MM.1S (cell line): ENCODE data around the gene STON2.
A peak's percentile ranks its signal among the peaks of the same experiment; 100 is the strongest.

ENCODE experiments used
- DNase-seq: peaks from one replicate; pipeline ENCODE4 v3.0.0-alpha.2; 2015
- H2AFZ ChIP-seq: fragments of 300-600 bp; sonication (generic); 2 replicates; pipeline ENCODE4 v1.6.0; 2016; ENCODE audit warnings: antibody characterized with exemption, low read length
- H3F3A ChIP-seq: fragments of 300-600 bp; sonication (generic); 2 replicates; pipeline ENCODE4 v1.6.1; 2016; ENCODE audit warnings: mild to moderate bottlenecking, antibody characterized with exemption, low read length, moderate library complexity, mixed read lengths; ENCODE audit not compliant: insufficient read depth
- H3K27ac ChIP-seq: fragments of 300-600 bp; sonication (generic); 2 replicates; pipeline ENCODE4 v1.5.1; 2016; ENCODE audit warnings: mild to moderate bottlenecking, low read length
- H3K27me3 ChIP-seq: fragments of 300-600 bp; sonication (generic); replicated peaks from 2 replicates; pipeline ENCODE4 v1.6.0; 2016; ENCODE audit warnings: low read length; ENCODE audit not compliant: insufficient read depth
- H3K36me3 ChIP-seq: fragments of 300-600 bp; sonication (generic); replicated peaks from 2 replicates; pipeline ENCODE4 v1.6.1; 2016; ENCODE audit warnings: mild to moderate bottlenecking, low read length, mixed read lengths; ENCODE audit not compliant: insufficient read depth
- H3K4me1 ChIP-seq: fragments of 300-600 bp; sonication (generic); 2 replicates; pipeline ENCODE4 v1.6.1; 2016; ENCODE audit warnings: low read length, mixed read lengths
- H3K4me2 ChIP-seq: fragments of 300-600 bp; sonication (generic); 2 replicates; pipeline ENCODE4 v1.6.0; 2016; ENCODE audit warnings: low read depth, low read length
- H3K4me3 ChIP-seq: fragments of 300-600 bp; sonication (generic); 2 replicates; pipeline ENCODE4 v1.5.1; 2016; ENCODE audit warnings: low read length, mixed read lengths
- H3K79me2 ChIP-seq: fragments of 300-600 bp; sonication (generic); 2 replicates; pipeline ENCODE4 v1.6.1; 2016; ENCODE audit warnings: mixed run types, low read length, mixed read lengths
- H3K9ac ChIP-seq: fragments of 300-600 bp; sonication (generic); 2 replicates; pipeline ENCODE4 v1.6.1; 2016; ENCODE audit warnings: low read length, mixed read lengths
- H3K9me2 ChIP-seq: fragments of 300-600 bp; sonication (generic); replicated peaks from 2 replicates; pipeline ENCODE4 v1.6.1; 2016; ENCODE audit warnings: mild to moderate bottlenecking, low read length, mixed read lengths; ENCODE audit not compliant: insufficient read depth
- H3K9me3 ChIP-seq: fragments of 300-600 bp; sonication (generic); replicated peaks from 2 replicates; pipeline ENCODE4 v1.6.1; 2016; ENCODE audit warnings: mild to moderate bottlenecking, low read length, mixed read lengths; ENCODE audit not compliant: insufficient read depth
- H4K20me1 ChIP-seq: fragments of 300-600 bp; sonication (generic); 2 replicates; pipeline ENCODE4 v1.6.1; 2016; ENCODE audit warnings: mild to moderate bottlenecking, low read length, moderate library complexity, mixed read lengths; ENCODE audit not compliant: insufficient read depth
- EZH2 ChIP-seq: fragments of 300-600 bp; sonication (generic); optimal IDR thresholded peaks from 2 replicates; pipeline ENCODE3; 2017; ENCODE audit warnings: low read depth, mild to moderate bottlenecking, antibody characterized with exemption, low read length, mixed read lengths
- EZH2phosphoT487 ChIP-seq: fragments of 300-600 bp; sonication (generic); IDR thresholded peaks from 2 replicates; pipeline ENCODE4 v1.6.1; 2018; ENCODE audit warnings: antibody characterized with exemption, low read length
- TF ChIP-seq, protein P1 (sequence below): fragments of 300-600 bp; sonication (generic); IDR thresholded peaks from 2 replicates; pipeline ENCODE4 v1.5.1; 2016; ENCODE audit warnings: antibody characterized with exemption, low read length, mixed read lengths

Gene STON2

DNA sequence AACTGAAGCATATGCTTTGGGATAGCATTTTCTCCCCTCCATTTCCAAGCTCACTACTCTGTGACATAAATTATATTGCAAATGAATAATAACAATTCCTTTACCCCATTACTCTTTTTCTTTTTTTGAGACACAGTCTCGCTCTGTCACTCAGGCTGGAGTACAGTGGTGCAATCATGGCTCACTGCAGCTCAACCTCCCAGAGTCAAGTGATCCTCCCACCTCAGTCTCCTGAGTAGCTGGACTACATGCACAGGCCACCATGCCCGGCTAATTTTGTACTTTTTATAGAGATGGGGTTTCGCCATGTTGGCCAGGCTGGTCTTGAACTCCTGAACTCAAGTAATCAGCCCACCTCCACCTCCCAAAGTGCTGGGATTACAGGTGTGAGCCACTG lies 130.1 kb downstream of the STON2 start:
- Histone ChIP-seq H3K4me3 (no peak overlapping the region), H3K4me2 (no peak overlapping the region), H4K20me1 (no peaks in the 10 kb centered on the region), H3K36me3 (no peaks in the 10 kb centered on the region), H3K9me2 (no peaks in the 10 kb centered on the region), H3K4me1 (no peaks in the 10 kb centered on the region), H3F3A (no peaks in the 10 kb centered on the region), H3K27ac (no peak overlapping the region), H2AFZ (no peak overlapping the region), H3K79me2 (no peaks in the 10 kb centered on the region), H3K27me3 (no peaks in the 10 kb centered on the region), H3K9ac (no peak overlapping the region), H3K9me3 (no peaks in the 10 kb centered on the region)
- no peak for DNase-seq
- no peak for TF ChIP-seq EZH2
- no peak for TF ChIP-seq EZH2phosphoT487
- TF ChIP-seq, protein P1, sequence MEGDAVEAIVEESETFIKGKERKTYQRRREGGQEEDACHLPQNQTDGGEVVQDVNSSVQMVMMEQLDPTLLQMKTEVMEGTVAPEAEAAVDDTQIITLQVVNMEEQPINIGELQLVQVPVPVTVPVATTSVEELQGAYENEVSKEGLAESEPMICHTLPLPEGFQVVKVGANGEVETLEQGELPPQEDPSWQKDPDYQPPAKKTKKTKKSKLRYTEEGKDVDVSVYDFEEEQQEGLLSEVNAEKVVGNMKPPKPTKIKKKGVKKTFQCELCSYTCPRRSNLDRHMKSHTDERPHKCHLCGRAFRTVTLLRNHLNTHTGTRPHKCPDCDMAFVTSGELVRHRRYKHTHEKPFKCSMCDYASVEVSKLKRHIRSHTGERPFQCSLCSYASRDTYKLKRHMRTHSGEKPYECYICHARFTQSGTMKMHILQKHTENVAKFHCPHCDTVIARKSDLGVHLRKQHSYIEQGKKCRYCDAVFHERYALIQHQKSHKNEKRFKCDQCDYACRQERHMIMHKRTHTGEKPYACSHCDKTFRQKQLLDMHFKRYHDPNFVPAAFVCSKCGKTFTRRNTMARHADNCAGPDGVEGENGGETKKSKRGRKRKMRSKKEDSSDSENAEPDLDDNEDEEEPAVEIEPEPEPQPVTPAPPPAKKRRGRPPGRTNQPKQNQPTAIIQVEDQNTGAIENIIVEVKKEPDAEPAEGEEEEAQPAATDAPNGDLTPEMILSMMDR = no peak

DNA sequence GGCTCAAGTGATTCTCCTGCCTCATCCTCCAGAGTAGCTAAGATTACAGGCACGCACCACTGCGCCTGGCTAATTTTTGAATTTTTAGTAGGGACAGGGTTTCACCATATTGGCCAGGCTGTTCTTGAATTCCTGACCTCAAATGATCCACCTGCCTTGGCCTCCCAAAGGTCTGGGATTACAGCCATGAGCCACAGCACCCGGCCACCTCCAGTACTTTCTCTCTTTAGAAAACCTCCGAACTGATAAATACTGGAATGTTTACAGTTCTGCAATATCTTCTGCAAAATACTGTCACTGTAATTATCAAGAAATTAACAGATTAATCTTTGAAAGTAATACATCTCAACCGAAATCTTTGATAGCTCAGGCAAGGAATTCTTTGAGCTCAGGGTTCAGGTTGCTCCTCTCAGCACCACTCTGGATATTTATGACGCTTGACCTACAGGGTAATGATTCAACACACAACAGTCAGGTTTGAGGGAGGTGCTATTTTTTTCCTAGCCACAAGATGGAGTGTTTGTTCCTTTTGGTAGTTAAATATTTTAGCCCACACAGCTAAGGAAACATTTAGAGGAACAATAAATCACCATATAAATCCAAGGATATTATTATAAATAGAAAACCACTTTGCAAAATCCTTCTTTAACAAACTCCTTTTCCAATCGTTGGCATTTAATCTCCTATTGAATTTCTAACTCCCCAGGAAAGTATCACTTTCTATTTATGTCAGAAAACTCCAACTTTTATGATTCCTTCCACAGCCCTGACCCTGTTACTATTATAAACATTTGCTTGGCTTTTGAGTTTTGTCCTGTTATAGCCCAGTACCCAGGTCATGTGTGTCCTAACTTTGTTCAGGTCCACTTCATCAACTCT lies 130.8 kb downstream of the STON2 start:
- H2AFZ ChIP-seq = no peak overlapping the region
- no peaks in the 10 kb centered on the region for H3K9me2 ChIP-seq
- TF ChIP-seq EZH2phosphoT487 (no peak), EZH2 (no peak)
- TF ChIP-seq, protein P1 = peak; percentile 52
- DNase-seq = peak; percentile 28
- H3K4me1 ChIP-seq = no peaks in the 10 kb centered on the region
- no peaks in the 10 kb centered on the region for H3K36me3 ChIP-seq
- no peaks in the 10 kb centered on the region for H3K9me3 ChIP-seq
- no peak overlapping the region for H3K9ac ChIP-seq
- no peaks in the 10 kb centered on the region for H4K20me1 ChIP-seq
- H3K79me2 ChIP-seq = no peaks in the 10 kb centered on the region
- no peaks in the 10 kb centered on the region for H3F3A ChIP-seq
- H3K4me3 ChIP-seq = no peak overlapping the region
- H3K27me3 ChIP-seq = no peaks in the 10 kb centered on the region
- H3K27ac ChIP-seq = no peak overlapping the region
- no peak overlapping the region for H3K4me2 ChIP-seq

DNA sequence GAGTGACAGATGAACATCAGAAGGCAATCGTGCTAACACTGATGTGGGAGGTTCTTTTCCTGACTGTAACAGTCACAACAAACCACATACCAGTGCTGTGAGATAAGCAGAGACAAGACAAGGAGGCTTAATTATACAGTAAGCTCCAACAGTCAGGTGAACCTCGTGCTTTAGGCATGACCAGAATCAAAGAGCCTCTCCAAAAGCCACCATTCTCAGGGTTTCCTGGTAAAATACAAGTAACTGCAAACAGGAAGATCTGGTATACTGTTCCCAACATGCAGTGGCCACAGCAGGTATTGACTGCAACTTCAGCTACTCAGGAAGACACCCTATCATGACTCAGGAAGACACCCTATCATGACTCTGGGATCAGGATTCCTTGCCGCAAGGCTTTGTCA lies 132.1 kb downstream of the STON2 start:
- H4K20me1 ChIP-seq = no peaks in the 10 kb centered on the region
- H3K4me3 ChIP-seq = no peak overlapping the region
- TF ChIP-seq EZH2 (no peak), EZH2phosphoT487 (no peak)
- TF ChIP-seq, protein P1 = no peak
- H3K27me3 ChIP-seq = no peaks in the 10 kb centered on the region
- H3K9ac ChIP-seq = no peak overlapping the region
- no peak overlapping the region for H3K27ac ChIP-seq
- no peaks in the 10 kb centered on the region for H3F3A ChIP-seq
- H3K9me3 ChIP-seq = no peaks in the 10 kb centered on the region
- no peaks in the 10 kb centered on the region for H3K36me3 ChIP-seq
- DNase-seq = no peak
- H3K4me2 ChIP-seq = no peak overlapping the region
- H3K4me1 ChIP-seq = no peaks in the 10 kb centered on the region
- H3K9me2 ChIP-seq = no peaks in the 10 kb centered on the region
- no peaks in the 10 kb centered on the region for H3K79me2 ChIP-seq
- H2AFZ ChIP-seq = no peak overlapping the region
